Measurements from ENCODE around the gene PEAK3. TPM values are rescaled to one million over a fixed set of nuclear protein-coding genes. Genes with fewer than 3 reads are reported as not detected.
A peak's percentile ranks its signal among the peaks of the same experiment; 100 is the strongest.

Gene PEAK3
- total and polyA plus RNA-seq, 9 donors = 0.04 to 0.12 (median 0.09) TPM; not detected in 3

GRCh38 chr19:2260341-2260805 lies 21.6 kb downstream of the PEAK3 start:
- 91% methylated on average over 8 of the region's 11 CpGs for WGBS (ENCODE audit: insufficient coverage)
- no peak overlapping the region for H3K27ac ChIP-seq (ENCODE audit: low read length)
- H3K36me3 ChIP-seq (ENCODE audit: control insufficient read depth, insufficient read depth, low read length) = no peaks in the 10 kb centered on the region
- no peak for DNase-seq
- H3K4me1 ChIP-seq (ENCODE audit: control insufficient read depth, insufficient read depth, low read length) = peaks cover 16% of the 10 kb centered on the region
- H3K27me3 ChIP-seq (ENCODE audit: control insufficient read depth, insufficient read depth, low read length) = no peaks in the 10 kb centered on the region
- H3K4me3 ChIP-seq (ENCODE audit: low read length) = no peak overlapping the region
- no peaks in the 10 kb centered on the region for H3K9me3 ChIP-seq (replicated peaks; ENCODE audit: control insufficient read depth, low read depth, low read length)

DNA sequence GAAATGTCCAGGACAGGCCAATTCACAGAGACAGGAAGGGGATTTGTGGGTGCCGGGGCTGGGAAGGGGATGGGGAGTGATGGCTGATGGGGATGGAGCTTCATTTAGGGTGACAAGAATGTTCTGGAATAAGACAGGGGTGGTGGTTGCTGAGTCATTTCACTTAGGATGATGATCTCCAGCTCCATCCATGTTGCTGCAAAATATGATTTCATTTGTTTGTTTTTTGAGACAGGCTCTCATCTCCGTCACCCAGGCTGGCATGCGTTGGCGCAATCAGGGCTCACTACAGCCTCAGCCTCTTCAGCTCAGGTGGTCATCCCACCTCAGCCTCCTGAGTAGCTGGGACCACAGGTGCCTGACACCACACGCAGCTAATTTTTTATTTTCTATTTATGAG lies 22.6 kb downstream of the PEAK3 start:
- DNase-seq = no peak
- Histone ChIP-seq H3K4me3 (ENCODE audit: low read length) (no peak overlapping the region), H3K36me3 (ENCODE audit: control insufficient read depth, insufficient read depth, low read length) (peaks cover under 1% of the 10 kb centered on the region), H3K27me3 (ENCODE audit: control insufficient read depth, insufficient read depth, low read length) (peaks cover under 1% of the 10 kb centered on the region), H3K4me1 (ENCODE audit: control insufficient read depth, insufficient read depth, low read length) (peaks cover 24% of the 10 kb centered on the region), H3K9me3 (replicated peaks; ENCODE audit: control insufficient read depth, low read depth, low read length) (no peaks in the 10 kb centered on the region), H3K27ac (ENCODE audit: low read length) (no peak overlapping the region)
- 86% methylated on average over 5 of the region's 5 CpGs for WGBS (ENCODE audit: insufficient coverage)

- peaks cover 28% of the 10 kb centered on the region for H3K27me3 ChIP-seq (ENCODE audit: control insufficient read depth, insufficient read depth, low read length)
- H3K27ac ChIP-seq (ENCODE audit: low read length) = peak within 1 kb of the TSS; percentile 97
Measured at GRCh38 chr19:2255982-2256685, 25.8 kb downstream of the PEAK3 start, which contains the start of gene JSRP1. JSRP1 (minus strand) TSS chr19:2256417; CDS start chr19:2255314, 1,103 bp downstream.

GRCh38 chr19:2255112-2255845 lies 26.7 kb downstream of the PEAK3 start:
- Histone ChIP-seq H3K27me3 (ENCODE audit: control insufficient read depth, insufficient read depth, low read length) (peaks cover 33% of the 10 kb centered on the region), H3K9me3 (replicated peaks; ENCODE audit: control insufficient read depth, low read depth, low read length) (no peaks in the 10 kb centered on the region), H3K27ac (ENCODE audit: low read length) (peak overlapping the region; percentile 97), H3K4me3 (ENCODE audit: low read length) (peak overlapping the region; percentile 58), H3K4me1 (ENCODE audit: control insufficient read depth, insufficient read depth, low read length) (peaks cover 50% of the 10 kb centered on the region), H3K36me3 (ENCODE audit: control insufficient read depth, insufficient read depth, low read length) (peaks cover 19% of the 10 kb centered on the region)
- no peak for DNase-seq
- WGBS (ENCODE audit: insufficient coverage) = 81% methylated on average over 16 of the region's 16 CpGs

More at GRCh38 chr19:2255982-2256685, 25.8 kb downstream of the PEAK3 start, which contains the start of gene JSRP1:
- 69% methylated on average over 15 of the region's 24 CpGs for WGBS (ENCODE audit: insufficient coverage)
- DNase-seq = peak; percentile 91
- H3K4me1 ChIP-seq (ENCODE audit: control insufficient read depth, insufficient read depth, low read length) = peaks cover 47% of the 10 kb centered on the region
- H3K4me3 ChIP-seq (ENCODE audit: low read length) = peak within 1 kb of the TSS; percentile 58
- H3K36me3 ChIP-seq (ENCODE audit: control insufficient read depth, insufficient read depth, low read length) = peaks cover 19% of the 10 kb centered on the region
- no peaks in the 10 kb centered on the region for H3K9me3 ChIP-seq (replicated peaks; ENCODE audit: control insufficient read depth, low read depth, low read length)

DNA sequence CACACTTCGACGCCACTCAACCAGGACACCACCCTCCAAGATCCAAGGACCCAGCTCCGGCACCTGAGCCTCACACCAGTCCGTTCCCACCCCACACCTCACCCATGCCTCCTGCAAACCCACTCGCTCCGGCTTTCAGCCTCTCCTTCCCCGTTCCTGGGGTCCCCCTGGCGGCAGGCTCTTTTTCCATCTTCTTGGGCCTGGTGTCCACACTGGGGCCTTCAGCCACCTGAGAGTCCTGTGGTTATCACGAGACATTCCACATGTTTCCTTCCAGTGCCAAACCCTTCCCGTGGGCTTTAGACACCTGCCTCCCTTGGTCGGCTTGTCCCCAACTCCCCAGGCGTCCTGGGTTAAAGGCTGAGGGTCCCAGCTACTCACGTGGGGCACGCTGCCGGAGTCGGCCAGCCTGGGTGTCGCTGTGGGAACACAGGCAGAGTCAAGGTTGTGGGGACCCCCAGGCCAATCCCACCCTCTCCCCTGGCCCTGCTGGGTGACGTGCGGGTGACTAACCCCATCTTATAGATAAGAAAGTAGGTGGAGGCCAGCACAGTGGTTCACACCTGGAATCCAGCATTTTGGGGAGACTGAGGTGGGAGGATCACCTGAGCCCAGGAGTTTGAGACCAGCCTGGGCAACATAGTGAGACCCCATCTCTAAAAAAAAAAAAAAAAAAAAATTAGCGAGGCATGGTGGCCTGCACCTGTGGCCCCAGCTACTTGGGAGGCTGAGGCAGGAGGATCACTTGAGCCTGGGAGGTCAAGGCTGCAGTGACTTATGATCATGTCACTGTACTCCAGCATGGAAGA lies 27.7 kb downstream of the PEAK3 start:
- no peak overlapping the region for H3K27ac ChIP-seq (ENCODE audit: low read length)
- H3K4me1 ChIP-seq (ENCODE audit: control insufficient read depth, insufficient read depth, low read length) = peaks cover 61% of the 10 kb centered on the region
- WGBS (ENCODE audit: insufficient coverage) = 35% methylated on average over 12 of the region's 20 CpGs
- H3K9me3 ChIP-seq (replicated peaks; ENCODE audit: control insufficient read depth, low read depth, low read length) = no peaks in the 10 kb centered on the region
- H3K27me3 ChIP-seq (ENCODE audit: control insufficient read depth, insufficient read depth, low read length) = peaks cover 43% of the 10 kb centered on the region
- no peak overlapping the region for H3K4me3 ChIP-seq (ENCODE audit: low read length)
- DNase-seq = no peak
- H3K36me3 ChIP-seq (ENCODE audit: control insufficient read depth, insufficient read depth, low read length) = peaks cover 19% of the 10 kb centered on the region

DNA sequence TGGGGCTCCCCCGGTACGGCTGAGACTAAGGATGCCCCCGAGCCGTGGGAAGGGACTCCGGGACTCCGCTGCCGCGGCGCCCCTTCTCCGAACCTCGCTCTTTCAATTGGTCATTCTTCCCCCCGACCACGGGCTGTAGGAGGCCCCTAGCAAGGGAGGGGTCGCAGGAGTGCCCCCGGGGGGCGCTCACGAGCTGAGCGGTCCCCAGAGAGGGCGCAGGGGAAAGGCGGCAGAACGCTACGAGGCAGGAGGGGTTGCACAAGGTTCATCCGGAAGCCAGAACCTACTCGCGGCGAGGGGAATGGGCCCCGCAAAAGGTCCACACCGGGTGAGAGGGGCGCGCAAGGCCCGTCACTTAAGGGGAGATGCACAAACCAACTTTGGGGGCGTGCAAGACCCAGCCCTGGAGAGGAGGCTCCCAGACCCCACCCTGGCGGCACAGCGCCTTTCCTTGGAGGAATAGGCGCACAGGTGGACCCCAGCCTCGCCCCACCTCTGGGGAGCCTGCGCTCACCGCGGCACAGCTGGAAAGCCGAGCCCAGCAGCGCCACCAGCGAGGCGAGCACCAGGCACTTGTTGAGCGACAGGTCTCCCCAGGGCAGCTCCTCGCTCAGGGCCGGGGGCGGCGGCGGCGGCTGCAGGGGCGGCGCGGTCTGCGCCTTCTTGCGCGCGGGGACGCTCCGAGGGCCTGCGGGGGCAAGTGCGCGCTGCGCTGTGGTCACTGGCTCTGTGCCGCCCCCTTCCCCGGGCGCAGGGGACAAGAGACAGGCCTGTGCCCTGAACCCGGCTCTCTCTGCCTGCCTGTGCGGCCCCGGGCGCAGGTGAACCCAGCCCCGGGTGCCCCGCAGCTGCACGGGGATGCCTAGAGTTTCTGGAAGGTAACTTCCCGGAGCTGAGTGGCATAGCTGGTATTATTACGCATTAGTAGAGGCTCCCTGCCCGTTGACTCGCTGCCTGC lies 28.6 kb downstream of the PEAK3 start:
- Histone ChIP-seq H3K36me3 (ENCODE audit: control insufficient read depth, insufficient read depth, low read length) (peaks cover 28% of the 10 kb centered on the region), H3K27me3 (ENCODE audit: control insufficient read depth, insufficient read depth, low read length) (peaks cover 48% of the 10 kb centered on the region), H3K4me3 (ENCODE audit: low read length) (no peak overlapping the region), H3K27ac (ENCODE audit: low read length) (no peak overlapping the region), H3K4me1 (ENCODE audit: control insufficient read depth, insufficient read depth, low read length) (peaks cover 58% of the 10 kb centered on the region), H3K9me3 (replicated peaks; ENCODE audit: control insufficient read depth, low read depth, low read length) (no peaks in the 10 kb centered on the region)
- no peak for DNase-seq
- WGBS (ENCODE audit: insufficient coverage) = 8% methylated on average over 68 of the region's 77 CpGs

- WGBS (ENCODE audit: insufficient coverage) = 8% methylated on average over 16 of the region's 18 CpGs
- no peaks in the 10 kb centered on the region for H3K9me3 ChIP-seq (replicated peaks; ENCODE audit: control insufficient read depth, low read depth, low read length)
- H3K36me3 ChIP-seq (ENCODE audit: control insufficient read depth, insufficient read depth, low read length) = peaks cover 34% of the 10 kb centered on the region
- peaks cover 48% of the 10 kb centered on the region for H3K27me3 ChIP-seq (ENCODE audit: control insufficient read depth, insufficient read depth, low read length)
- H3K4me3 ChIP-seq (ENCODE audit: low read length) = no peak overlapping the region
- DNase-seq = no peak
- H3K4me1 ChIP-seq (ENCODE audit: control insufficient read depth, insufficient read depth, low read length) = peaks cover 58% of the 10 kb centered on the region
- no peak overlapping the region for H3K27ac ChIP-seq (ENCODE audit: low read length)
Measured at GRCh38 chr19:2252797-2253105, 29.2 kb downstream of the PEAK3 start.

- Histone ChIP-seq H3K4me1 (ENCODE audit: control insufficient read depth, insufficient read depth, low read length) (peaks cover 56% of the 10 kb centered on the region), H3K36me3 (ENCODE audit: control insufficient read depth, insufficient read depth, low read length) (peaks cover 39% of the 10 kb centered on the region), H3K27me3 (ENCODE audit: control insufficient read depth, insufficient read depth, low read length) (peaks cover 48% of the 10 kb centered on the region), H3K27ac (ENCODE audit: low read length) (no peak overlapping the region), H3K4me3 (ENCODE audit: low read length) (no peak overlapping the region), H3K9me3 (replicated peaks; ENCODE audit: control insufficient read depth, low read depth, low read length) (no peaks in the 10 kb centered on the region)
- DNase-seq = no peak
- WGBS (ENCODE audit: insufficient coverage) = 14% methylated on average over 69 of the region's 74 CpGs
Measured at GRCh38 chr19:2252055-2252796, 29.7 kb downstream of the PEAK3 start.

Data from muscle of leg (tissue), 11 donors.